Stimulated activated CD8-positive, alpha-beta memory T cell treated with anti-CD3 and anti-CD28 coated beads, Interleukin-7, amount 100 ng/mL, for 24 hours (primary cell): ENCODE results near the gene UBQLN4.

Experiments used
- DNase-seq: peaks from one replicate; pipeline ENCODE4 v3.0.0-alpha.2; 2020; ENCODE audit warnings: low read depth

Gene UBQLN4

DNA sequence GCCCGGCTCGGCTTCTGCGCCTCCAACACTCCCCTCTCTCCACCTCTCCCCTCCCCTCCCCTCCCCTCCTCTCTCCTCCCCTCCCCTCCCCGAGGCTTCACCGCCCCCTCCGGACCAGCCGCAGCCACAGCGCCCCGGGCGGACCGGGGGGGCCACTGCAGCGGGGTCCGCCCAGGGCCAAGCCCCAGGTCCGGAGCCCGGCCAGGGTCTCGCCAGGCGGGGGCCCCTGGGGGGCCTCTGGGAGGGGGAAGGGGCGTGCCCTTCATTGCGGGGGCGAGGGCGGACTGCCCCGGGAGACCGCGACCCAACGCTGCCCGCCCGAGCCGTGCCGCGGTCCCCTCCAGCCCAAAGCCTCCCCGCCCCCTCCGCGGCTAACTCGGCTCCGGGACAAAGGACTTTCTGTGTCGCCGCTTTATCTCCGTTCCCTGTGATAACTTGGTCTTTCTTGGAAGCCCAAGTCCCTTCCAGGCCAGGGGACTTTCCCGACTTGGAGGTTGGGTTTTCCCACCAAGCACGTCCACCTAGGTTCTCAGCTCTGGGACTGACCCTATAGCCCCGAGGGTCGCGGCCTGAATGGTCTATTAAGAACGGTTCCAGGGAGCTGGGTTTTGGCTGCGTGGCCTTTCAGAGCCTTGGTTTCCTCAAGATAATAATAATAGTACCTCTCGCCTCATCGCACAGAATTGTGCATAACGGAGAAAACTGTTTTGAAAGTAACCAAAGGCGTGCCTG is at the start of gene UBQLN4:
UBQLN4 (minus strand) TSS at position 31 of the 732 bp plus-strand sequence. CDS start 97 bp downstream, outside the sequence.
- peak; percentile 64 for DNase-seq

DNA sequence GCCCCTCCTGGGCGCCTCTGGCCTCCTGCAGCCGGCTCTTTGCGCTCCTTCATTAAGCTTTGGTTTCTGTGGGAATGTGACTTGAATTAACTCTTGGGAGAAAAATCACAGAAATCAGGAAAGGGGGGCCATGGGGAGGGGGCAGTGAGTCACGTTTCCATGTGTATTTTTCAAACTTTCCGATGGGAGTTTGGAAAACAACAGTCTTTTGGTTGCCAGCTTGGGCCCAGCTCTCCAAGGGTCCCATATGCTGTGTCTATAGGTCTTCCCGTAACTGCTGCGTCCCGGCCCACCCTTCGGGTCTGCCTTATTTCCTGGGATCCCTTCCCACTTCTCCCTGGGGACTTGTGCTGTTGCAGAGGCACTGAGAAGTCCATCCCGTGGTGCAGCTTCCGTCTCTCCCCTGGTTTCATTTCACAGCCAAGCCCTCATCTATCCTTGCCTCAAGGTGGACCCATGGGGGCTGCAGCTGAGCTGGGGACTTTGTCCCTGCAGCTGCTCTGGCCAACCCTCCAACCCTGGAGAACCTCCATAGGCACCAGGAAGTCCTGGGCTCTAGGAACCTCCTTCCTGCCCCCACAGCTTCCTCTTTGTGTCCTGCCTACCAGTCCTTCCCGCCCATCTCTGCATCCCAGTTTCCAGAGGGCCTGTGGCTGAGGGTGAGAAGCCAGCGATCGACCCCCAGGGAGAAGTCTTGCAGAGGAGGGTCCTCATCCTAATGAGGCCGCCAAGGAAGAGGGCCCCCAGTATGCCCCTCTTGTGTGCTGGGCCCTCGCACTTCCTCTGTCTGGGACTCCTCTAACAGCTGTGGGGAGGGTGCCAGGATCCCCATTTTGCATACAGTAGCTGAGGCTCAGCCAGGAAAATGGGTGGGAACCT is 49.3 kb upstream of the UBQLN4 start:
- no peak for DNase-seq

DNA sequence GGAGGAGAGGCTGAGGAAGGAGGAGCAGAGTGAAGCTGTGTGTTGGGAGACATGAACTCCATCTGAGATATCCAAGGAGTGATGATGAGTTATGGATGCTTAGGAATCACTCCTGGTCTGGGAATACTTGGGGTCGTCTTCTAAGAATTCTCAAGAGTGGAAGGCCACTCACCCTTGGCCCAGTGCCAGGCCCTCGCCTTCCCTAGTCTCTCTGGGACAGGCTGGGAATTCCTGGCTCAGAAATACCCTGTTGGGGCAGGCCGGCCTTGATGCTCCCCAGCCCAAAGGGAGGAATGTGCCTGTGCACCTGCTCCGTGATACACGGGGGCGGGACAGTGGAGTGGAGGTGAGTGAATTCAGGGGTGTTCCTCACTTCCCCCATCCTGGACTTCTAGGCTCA is 48.3 kb upstream of the UBQLN4 start:
- no peak for DNase-seq

DNA sequence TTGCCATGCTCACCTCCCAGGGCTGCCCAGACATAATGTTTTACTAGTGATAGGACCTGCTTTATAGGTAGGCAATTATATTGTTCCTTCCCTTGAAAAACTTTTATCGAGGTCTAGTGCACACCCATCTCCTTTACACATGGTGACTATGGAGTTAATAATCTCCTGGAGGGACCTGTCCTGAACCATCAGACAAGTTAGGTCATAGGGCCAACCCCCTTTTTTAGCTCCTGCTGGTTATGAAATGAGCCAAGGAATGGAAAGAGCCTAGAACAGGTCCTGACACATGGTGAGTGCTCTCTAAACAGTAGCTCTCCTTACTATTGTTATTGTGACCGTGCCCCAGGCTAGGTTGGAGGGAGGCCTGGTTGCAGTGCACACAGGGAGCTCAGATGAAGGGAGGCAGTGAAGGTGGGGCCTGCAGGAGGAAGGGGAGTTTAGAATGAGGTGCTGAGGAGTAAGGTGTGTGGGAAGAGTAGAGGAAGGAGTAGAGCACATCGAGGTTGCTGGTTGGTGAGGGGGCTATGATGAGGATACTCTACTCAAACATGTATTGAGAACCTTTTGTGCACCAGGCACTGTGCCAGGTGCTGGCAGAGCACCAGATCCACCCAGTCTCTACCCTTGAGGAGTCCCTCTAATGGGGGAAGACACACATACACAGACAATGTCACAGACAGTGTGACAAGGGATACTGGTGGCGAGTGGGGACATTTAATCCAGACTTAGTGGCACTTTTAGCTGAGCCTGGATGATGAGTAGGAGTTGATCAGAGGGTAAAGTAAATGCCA is 46.8 kb upstream of the UBQLN4 start:
- DNase-seq, result no peak

DNA sequence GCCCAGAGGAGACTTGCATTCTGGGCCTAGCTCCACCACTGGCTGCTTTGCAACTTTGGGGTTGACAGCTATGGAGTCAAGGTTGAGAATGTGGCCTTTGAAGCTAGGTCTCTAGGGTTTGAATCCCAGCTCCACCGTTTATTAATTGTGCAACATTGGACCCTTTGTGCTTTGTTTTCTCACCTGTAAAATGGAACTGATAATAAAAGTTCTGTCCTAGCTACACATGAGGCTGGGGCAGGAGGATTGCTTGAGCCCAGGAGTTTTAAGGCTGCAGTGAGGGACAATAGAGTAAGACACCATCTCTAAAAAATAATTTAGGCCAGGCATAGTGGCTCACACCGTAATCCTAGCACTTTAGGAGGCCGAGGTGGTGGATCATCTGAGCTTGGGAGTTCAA is 45.7 kb upstream of the UBQLN4 start:
- no peak for DNase-seq

DNA sequence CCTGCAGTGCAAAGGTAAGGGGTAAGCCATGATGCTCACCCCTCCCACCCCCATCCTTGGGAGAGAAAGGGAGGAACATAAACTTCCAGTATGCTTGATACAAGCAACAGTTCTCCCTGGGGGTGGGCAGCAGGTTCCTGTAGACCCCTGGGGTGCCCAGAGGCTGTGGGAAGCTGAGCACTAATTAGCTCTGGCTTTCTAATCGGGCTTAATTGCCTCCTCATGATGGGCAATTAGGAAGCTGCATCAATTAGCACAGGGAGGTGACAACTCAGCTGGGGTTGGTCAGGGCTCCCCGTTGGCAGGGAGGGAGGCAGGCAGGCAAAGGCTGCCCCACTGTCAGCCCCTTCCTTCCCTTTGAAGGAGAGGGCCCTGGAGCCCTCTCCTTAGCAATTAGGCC is 45.2 kb upstream of the UBQLN4 start:
- DNase-seq, result no peak

DNA sequence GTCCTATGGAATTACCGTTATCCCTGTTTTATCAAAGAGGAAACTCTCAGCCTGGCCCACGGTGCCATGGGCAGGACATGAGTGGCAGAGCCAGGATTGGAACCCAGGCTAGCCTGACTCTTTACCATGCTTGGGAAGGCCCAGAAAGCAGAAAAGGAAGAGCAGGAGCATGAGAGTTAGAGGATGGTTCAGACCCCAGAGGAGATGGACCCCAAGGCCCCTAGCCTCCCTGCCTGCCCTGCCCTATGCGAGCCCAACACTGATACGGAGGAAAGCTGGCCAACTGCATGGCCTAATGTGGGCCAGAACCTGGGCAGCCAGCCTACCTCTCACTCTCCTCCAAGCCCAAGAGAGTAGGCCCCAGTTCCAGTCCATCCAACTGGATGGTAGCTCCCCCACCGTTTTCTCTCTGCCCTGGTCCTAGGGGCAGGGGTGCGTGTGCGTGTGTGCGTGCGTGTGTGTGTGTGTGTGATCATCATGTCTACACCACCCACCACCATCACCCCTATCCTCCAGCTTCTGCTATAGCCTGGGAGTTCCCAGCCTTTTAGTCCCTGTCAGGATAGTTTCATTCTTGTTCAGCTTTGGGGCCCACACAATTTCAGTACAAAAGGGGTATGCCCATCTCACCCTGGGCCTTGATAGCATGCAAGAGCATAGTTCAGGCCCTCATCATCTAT is 44.0 kb upstream of the UBQLN4 start:
- no peak for DNase-seq

DNA sequence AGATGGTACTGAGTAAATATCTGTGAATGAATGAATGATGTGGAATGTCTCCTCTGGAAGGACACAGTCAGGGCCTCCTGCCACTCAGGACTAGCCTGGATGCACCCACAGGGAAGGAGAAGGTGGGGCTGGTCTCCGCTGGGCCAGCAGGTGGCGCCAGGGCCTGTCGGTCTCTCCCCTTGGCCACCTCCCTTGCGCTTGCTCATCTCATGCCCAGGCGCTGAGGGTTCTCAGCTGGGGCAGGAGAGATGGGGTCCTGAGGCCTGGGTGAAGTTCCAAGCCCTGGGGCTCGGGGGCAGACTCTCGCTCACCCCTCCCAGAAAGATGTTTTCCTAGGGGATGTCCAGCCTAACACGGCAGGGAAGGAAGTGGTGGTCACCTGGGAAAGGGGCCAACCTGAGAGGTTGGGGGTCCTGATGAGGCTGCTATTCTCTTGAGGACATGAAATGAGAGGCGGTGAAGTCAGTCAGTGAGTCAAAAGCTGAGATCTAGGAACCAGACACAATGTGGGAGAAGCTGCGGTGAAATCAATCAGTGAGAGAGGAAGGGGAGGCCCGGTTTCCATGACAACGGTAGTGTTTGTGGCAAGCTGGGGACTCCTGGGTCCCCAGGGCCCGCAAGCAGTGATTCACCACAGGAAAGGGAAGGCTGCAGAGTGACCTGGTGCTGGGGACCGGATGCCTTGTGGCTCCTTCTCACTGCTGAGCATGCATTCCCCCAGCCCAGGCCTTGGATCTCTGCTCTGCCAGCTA is 43.2 kb upstream of the UBQLN4 start:
- peak; percentile 71 for DNase-seq

DNA sequence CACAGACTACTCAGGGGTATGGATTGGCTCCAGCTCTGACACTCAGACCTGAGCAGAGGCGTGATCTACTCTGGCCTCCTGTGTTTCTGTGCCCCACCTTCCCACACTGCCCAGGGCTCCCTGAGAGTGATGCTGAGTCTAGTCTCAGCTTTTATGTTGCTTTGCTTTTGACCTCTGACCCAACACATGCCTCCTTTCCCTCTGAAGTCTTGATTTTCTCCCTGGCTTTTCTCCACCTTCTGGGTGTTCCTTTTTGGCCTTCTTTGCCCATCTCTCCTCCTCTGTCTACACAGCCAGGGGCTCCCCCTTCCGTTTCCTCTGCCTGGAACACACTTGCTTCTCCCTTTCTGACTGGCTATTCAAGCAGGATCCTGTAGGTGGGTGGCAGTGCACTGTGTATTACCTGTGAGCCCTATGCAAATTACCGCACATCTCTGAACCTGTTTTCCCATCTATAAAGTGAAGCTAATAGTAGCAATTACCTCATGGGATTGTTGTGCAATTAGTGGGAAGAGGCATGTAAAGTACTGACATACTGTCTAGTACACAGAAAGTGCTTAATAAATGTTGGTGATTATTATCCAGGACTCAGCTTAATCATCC is 42.4 kb upstream of the UBQLN4 start:
- DNase-seq, result no peak

DNA sequence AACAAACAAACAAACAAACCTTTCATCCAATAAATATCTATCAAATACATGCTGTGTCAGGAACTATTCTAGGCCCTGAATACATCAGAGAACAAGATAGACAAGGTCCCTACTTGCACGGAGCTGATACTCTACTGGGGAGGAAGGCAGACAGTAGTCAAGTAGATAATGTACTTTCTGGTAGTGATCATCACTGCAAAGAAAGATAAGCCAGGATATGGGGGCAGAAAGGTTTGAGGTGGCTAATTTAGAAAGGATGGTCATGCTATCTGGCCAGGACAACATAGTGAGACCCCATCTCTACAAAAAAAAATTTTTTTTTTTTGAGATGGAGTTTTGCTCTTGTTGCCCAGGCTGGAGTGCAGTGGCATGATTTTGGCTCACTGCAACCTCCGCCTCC is 38.0 kb upstream of the UBQLN4 start:
- DNase-seq, result no peak

DNA sequence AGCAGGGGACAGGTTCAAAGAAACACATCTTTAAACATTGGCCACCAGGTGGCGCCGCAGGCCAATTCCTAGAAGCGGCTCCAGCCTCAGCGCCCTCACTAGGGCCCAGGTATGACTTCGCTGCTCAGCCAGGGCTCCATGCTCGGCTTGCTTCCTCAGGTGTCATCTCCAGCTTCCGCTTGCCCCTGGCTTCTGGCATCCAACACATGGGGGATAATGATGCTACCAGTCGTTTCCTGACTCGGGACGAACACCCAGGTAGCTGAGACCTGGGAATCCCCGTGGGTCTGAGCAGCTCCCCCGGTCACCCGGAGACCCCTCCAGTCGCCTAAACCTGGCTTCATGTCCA is 37.2 kb upstream of the UBQLN4 start:
- peak; percentile 82 for DNase-seq

DNA sequence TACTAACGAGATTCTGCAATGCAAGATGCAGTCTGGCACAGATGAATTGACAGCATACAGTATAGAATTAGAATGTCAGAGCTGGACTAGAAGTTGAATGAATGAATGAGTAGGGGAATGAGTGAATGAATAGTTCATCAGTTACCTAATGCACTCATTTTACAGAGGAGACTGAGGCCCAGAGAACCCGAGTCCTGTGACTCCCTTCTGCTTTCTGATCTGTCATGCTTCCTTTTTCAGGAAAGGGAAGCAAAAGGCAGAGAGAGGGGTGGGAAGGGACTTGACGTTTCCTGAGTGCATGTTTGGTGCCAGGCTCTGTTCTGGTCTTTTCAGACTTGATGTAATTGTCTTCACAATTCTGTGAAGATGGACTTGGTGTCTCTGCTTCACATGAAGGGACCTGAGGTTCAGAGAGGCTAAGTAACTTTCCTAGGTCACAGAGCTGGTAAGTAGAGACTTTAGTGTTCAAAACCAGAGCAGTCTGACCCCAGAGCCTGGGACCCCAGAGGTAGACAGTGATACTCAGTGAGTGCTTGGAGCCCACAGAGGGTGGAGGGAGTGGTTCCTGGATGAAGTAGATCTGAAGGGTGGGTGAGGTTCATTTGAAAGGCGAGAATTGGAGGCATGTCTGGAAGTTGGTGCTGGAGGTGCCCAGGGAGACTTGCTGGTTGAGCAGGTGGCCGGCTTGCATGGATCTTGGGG is 36.7 kb upstream of the UBQLN4 start:
- DNase-seq, result no peak

DNA sequence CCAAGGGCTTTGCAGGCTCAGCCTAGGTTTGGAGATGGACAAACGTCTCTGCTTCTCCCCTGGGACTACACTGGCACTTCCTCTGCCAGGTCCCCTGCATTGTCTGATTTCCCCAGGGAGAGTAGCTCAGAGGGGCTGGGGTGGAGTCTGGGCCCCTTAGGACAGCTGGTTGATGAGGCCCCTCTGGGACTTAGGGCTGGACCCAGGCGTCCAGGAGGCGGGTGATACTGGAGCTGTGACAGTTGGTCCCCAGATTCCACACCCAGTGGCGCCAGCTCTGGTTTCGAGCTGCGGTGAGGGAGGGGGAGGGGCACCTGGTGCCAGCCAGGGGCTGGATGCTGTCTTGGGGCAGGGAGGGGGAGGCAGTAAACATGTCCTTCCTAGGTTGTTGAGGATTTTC is 36.1 kb upstream of the UBQLN4 start:
- no peak for DNase-seq

DNA sequence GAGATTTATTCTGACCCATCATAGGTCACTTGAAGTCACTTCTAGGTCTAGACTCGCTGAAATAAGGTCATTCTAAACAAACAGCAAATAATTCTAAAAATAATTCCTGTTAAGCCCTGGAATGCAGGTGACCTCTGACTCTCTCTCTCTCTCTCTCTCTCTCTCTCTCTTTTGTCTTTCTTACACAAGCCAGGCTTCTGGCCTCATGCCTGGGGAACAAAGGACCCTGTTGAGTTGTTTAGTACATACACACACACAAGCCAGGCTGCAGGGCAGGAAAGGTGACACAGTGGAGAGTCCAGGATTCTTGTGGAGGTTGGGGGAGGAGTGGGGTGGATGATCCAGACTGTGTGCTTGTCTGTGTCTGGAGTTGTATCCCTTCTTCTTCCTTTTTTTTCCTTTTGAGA is 32.7 kb upstream of the UBQLN4 start:
- DNase-seq, result no peak

DNA sequence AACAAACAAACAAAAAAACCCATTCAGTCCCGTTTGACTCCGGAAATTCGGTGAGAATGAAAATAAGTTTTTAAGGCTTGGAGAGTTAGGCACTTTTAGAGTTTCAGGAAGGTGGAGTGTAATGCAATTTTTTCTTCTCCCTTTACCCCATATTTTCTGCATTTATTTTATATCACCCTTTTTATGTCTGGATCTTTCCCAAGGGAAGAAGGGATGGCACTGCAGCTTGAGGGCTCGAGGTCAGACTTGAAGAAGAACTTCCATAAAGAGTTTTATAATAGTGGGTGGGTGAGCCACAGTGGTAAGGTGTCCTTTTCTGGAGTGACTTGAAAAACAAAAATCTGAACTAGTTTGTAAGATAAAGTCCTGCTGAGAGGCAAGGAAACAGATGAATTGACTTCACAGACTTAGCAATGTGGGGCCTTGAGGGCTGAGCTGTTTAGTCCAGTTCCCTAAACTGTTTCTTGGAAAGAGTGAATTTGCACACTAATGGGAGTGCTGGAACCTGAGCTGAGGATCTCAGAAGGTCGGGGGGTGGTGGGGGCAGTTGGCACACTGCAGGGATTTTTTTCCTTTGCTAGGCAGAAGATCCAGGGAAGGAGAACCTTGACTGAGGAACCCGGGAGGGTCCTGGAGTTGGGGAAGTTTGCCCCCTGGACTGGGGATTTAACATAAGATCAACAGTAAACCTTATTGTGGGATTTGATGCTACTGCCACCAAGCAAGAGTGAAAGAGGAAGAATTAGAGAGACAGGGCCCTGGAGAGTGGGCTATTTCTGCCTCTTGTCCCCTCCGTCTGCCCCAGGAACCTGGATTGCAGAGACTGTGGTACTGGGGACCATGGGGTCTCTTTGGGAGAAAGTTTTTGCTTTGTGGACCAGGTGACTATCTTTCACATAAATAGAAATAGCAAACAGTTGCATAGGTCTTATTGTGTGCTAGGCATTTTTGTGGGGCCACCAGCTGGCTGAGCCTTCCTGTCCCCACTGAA is 30.5 kb upstream of the UBQLN4 start:
- DNase-seq, result no peak

DNA sequence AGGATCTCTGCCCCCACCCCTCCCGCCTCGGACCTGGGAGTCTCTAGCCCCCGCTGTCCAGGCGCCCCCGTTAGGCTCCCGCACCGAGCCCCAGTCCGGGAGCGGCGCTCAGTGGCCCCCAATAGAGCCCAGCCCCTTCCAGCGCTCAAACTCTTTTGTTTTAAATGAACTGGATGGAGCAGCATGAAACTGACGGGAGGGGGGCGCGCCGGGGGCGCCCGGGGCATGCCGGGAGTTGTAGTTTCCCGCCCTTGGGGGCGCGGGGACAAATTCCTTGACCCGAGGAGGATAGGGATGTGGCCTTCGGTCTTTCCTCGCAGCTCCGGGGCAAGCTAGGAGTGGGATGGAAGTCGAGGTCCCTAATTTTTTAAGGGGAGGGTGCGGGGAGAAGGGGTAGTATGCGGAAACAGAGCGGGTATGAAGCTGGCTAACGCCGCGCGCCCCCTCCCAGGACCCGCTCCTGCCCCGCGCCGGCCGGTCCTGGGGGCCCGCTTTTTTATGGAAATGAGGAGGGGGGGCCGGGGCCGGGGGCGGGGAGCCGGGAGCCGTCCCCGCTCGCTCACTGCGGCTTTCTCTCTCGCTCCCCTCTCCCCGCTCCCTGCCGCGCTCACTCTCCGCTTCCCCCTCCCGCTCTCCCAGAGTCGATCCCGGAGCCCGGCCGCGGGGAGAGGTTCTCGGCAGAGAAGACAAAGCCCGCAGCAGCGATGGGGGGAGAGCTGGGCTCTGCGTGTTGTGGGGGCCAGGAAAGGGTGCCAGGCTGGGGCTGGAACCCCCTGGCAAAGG is 28.9 kb upstream of the UBQLN4 start, which contains the start of gene MEX3A:
MEX3A (minus strand) TSS at position 157 of the 783 bp plus-strand sequence. CDS start 467 bp downstream, outside the sequence.
- no peak for DNase-seq

DNA sequence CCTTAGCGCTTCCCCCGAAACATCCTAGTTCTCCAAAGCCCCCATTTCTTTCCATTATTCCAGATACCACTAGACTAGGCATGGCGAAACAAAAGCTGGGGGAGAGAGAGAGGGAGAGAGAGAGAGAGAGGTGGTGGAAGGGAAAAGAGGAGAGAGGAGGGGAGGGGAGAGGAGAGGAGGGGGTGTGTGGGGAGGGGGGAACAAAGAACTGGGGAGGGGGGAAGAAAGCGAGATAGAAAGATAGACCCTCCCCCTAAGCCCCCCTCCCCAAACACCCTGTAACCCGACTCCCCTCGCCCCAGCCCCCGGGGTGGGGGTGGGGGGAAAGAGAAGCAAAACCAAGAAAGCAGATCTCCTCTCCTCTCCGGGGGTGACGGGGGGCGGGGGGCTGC is 28.3 kb upstream of the UBQLN4 start:
- DNase-seq, result no peak
